Measurements from ENCODE around the gene TANC1. TPM values are rescaled to one million over a fixed set of nuclear protein-coding genes. Genes with fewer than 3 reads are reported as not detected.

The TANC1 gene
- total RNA-seq, 1 experiment from 2014 or later, result 2.5 TPM

GRCh38 chr2:159064446-159065301 is 96.2 kb downstream of the TANC1 start:
- H3K23me2 ChIP-seq (ENCODE audit: insufficient read length, low read depth, low read length, poor library complexity, severe bottlenecking), result no peaks in the 10 kb centered on the region
- no peak overlapping the region for H2AK5ac ChIP-seq (ENCODE audit: insufficient read length, low read length)
- peak overlapping the region; percentile 4 for H3K4me2 ChIP-seq (ENCODE audit: insufficient read depth, insufficient read length, low read length)
- H3K36me3 Mint-ChIP-seq (ENCODE audit: insufficient read depth in 1 of 3, low read depth in 3 of 3), result no peaks in the 10 kb centered on the region; a peak in 1 of 7 replicates
- H3K79me2 ChIP-seq (ENCODE audit: insufficient read depth, low read length), result no peaks in the 10 kb centered on the region
- no peaks in the 10 kb centered on the region for H3K27me3 ChIP-seq (ENCODE audit: insufficient read depth, low read length)
- H3K4me3 Mint-ChIP-seq, result peak overlapping the region in 1 of 2 experiments; percentile 48; a peak in 2 of 5 replicates
- no peak overlapping the region for H3K4ac ChIP-seq (ENCODE audit: low read depth, low read length)
- DNase-seq, result no peak
- no peaks in the 10 kb centered on the region for H3K9me3 Mint-ChIP-seq
- no peak overlapping the region for H2BK5ac ChIP-seq (ENCODE audit: insufficient read length, low read length)
- no peak overlapping the region for H2BK120ac ChIP-seq (ENCODE audit: low read depth, low read length, poor library complexity, severe bottlenecking)
- no peak overlapping the region for H2BK20ac ChIP-seq (ENCODE audit: low read depth, low read length, poor library complexity, severe bottlenecking)
- TF ChIP-seq, protein P1, sequence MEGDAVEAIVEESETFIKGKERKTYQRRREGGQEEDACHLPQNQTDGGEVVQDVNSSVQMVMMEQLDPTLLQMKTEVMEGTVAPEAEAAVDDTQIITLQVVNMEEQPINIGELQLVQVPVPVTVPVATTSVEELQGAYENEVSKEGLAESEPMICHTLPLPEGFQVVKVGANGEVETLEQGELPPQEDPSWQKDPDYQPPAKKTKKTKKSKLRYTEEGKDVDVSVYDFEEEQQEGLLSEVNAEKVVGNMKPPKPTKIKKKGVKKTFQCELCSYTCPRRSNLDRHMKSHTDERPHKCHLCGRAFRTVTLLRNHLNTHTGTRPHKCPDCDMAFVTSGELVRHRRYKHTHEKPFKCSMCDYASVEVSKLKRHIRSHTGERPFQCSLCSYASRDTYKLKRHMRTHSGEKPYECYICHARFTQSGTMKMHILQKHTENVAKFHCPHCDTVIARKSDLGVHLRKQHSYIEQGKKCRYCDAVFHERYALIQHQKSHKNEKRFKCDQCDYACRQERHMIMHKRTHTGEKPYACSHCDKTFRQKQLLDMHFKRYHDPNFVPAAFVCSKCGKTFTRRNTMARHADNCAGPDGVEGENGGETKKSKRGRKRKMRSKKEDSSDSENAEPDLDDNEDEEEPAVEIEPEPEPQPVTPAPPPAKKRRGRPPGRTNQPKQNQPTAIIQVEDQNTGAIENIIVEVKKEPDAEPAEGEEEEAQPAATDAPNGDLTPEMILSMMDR (conservative IDR thresholded peaks at IDR 0.05), result no peak
- no peak overlapping the region for H3K9ac ChIP-seq (ENCODE audit: extremely low read depth, insufficient read length, low read length)
- H3T11ph ChIP-seq (ENCODE audit: low read length), result no peak overlapping the region
- H3K4me1 Mint-ChIP-seq, result peaks cover 29 to 33% of the 10 kb centered on the region in 2 experiments
- no peaks in the 10 kb centered on the region for H3K79me1 ChIP-seq (ENCODE audit: insufficient read depth, low read depth, low read length, poor library complexity, severe bottlenecking)
- no peak overlapping the region for H2BK15ac ChIP-seq (ENCODE audit: low read depth, low read length)
- no peak overlapping the region for H3K23ac ChIP-seq (ENCODE audit: insufficient read length, low read depth, low read length)
- peak overlapping the region; percentile 8 for H3K18ac ChIP-seq (ENCODE audit: insufficient read length, low read depth, low read length)
- H3K27me3 Mint-ChIP-seq (ENCODE audit: low read depth), result no peaks in the 10 kb centered on the region
- H3K9me3 ChIP-seq (ENCODE audit: control insufficient read depth, low read depth, low read length), result no peaks in the 10 kb centered on the region
- H3K27ac Mint-ChIP-seq, result peak overlapping the region in 2 of 3 experiments; percentile 45 to 91; a peak in 3 of 7 replicates
- H4K91ac ChIP-seq (ENCODE audit: insufficient read length, low read depth, low read length), result no peak overlapping the region
- no peak overlapping the region for H2AFZ ChIP-seq (ENCODE audit: low read length)
- H4K5ac ChIP-seq (ENCODE audit: insufficient read length, low read depth, low read length), result no peak overlapping the region
- no peaks in the 10 kb centered on the region for H4K20me1 ChIP-seq (ENCODE audit: control insufficient read depth, insufficient read depth, insufficient read length)
- no peak overlapping the region for H4K8ac ChIP-seq (replicated peaks; ENCODE audit: insufficient read length, low read depth, low read length)
- no peak overlapping the region for H2BK12ac ChIP-seq (ENCODE audit: insufficient read length, low read depth, low read length)
- no peak overlapping the region for H3K27ac ChIP-seq (ENCODE audit: insufficient read length, low read depth, low read length)
- no peak overlapping the region for H3K56ac ChIP-seq (ENCODE audit: insufficient read length, low read depth, low read length)
- WGBS (ENCODE audit: extremely low coverage, insufficient read length, low lambda C conversion rate), result no CpG with 5 or more reads among the region's 5 CpGs
- peaks cover 7% of the 10 kb centered on the region; the same call in 1 of the 2 replicates for H3K4me1 ChIP-seq (ENCODE audit: insufficient read depth, low read length)
- H3K14ac ChIP-seq (ENCODE audit: insufficient read depth, low read length), result no peak overlapping the region
